ENCODE data around the gene SOX9. TPM values are rescaled to one million over a fixed set of nuclear protein-coding genes. Genes with fewer than 3 reads are reported as not detected.

Gene SOX9
- total and polyA plus RNA-seq, 2 of the 8 experiments (the other 6 are each of a cell fraction or from before 2014, with no cell fraction given): 1.9 to 4.9 TPM

DNA sequence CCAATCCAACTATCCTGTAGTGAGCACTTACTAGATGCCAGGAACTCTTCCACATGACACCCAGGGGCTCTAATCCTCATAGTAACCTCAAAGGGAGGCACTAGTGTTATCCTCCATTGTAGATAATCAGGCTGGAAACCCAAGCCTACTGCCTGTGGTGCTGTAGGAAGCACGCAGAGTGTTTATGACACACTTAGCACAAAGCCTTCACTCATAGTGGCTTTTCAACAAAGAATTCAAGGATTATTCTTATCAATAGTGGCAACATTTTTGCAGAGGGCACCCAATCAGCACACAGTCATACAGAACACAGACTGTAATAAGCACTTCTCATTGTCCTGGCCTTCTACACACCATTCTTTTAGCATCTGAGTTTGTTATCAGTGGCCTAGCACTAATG is 18.5 kb upstream of the SOX9 start (continued):
- no peak for TF ChIP-seq SUZ12 (IDR thresholded peaks at IDR 0.05; ENCODE audit: low read length)
